Type B pancreatic cell (in vitro differentiated cells): ENCODE data around the gene ATAD3A. TPM values are rescaled to one million over a fixed set of nuclear protein-coding genes. Genes with fewer than 3 reads are reported as not detected.
A peak's percentile ranks its signal among the peaks of the same experiment; 100 is the strongest.
"Not testable (repeated sequence)": the region's sequence is repeated elsewhere in the genome, so short reads cannot be mapped to it uniquely, and the experiment has no call there.

Source experiments
- DNase-seq: peaks from one replicate; pipeline ENCODE4 v3.0.0; 2021; ENCODE audit warnings: mixed read lengths; ENCODE audit not compliant: unreplicated experiment; ENCODE audit errors: extremely low spot score
- H3K27ac Mint-ChIP-seq: 2 replicates; pipeline ENCODE4 v1.8.0; 2021; ENCODE audit warnings: mild to moderate bottlenecking, mixed read lengths
- H3K27me3 Mint-ChIP-seq: 2 replicates; pipeline ENCODE4 v1.8.0; 2021; ENCODE audit warnings: mixed read lengths
- H3K36me3 Mint-ChIP-seq: 2 replicates; pipeline ENCODE4 v1.8.0; 2021; ENCODE audit warnings: mixed read lengths
- H3K4me1 Mint-ChIP-seq: one replicate; pipeline ENCODE4 v1.8.0; 2021; ENCODE audit warnings: mixed read lengths; ENCODE audit not compliant: unreplicated experiment
- H3K4me3 Mint-ChIP-seq: 2 replicates; pipeline ENCODE4 v1.8.0; 2021; ENCODE audit warnings: mild to moderate bottlenecking, mixed read lengths
- H3K9me3 Mint-ChIP-seq: 2 replicates; pipeline ENCODE4 v1.8.0; 2021; ENCODE audit warnings: mixed read lengths
- CTCF ChIP-seq: fragments of 200-600 bp; sonication (generic); conservative IDR thresholded peaks from 2 replicates; pipeline ENCODE4 v1.5.0; 2021; ENCODE audit warnings: antibody characterized with exemption, mild to moderate bottlenecking
- total RNA-seq: library from RNA; stranded (reverse); gene quantifications from 2 replicates; pipeline ENCODE4 v1.2.1, GENCODE V29; 2021; ENCODE audit warnings: low replicate concordance

Gene ATAD3A
- total RNA-seq, 1 donor from 2014 or later = 39.8 TPM

GRCh38 chr1:1489861-1490260, 22.1 kb upstream of the ATAD3A start:
- Mint-ChIP-seq H3K36me3 (peaks cover 25% of the 10 kb centered on the region), H3K27me3 (no peaks in the 10 kb centered on the region), H3K27ac (no peak overlapping the region), H3K4me3 (no peak overlapping the region), H3K9me3 (no peaks in the 10 kb centered on the region), H3K4me1 (no peaks in the 10 kb centered on the region)
- no peak for DNase-seq
- TF ChIP-seq CTCF = no peak

GRCh38 chr1:1490633-1491230, 21.2 kb upstream of the ATAD3A start:
- Mint-ChIP-seq H3K4me3 (no peak overlapping the region), H3K4me1 (no peaks in the 10 kb centered on the region), H3K27ac (no peak overlapping the region), H3K36me3 (peaks cover 25% of the 10 kb centered on the region), H3K9me3 (no peaks in the 10 kb centered on the region), H3K27me3 (no peaks in the 10 kb centered on the region)
- TF ChIP-seq CTCF = no peak
- DNase-seq = no peak

GRCh38 chr1:1491601-1492000, 20.4 kb upstream of the ATAD3A start:
- no peak for DNase-seq
- H3K27me3 Mint-ChIP-seq = no peaks in the 10 kb centered on the region
- no peak overlapping the region for H3K27ac Mint-ChIP-seq
- no peaks in the 10 kb centered on the region for H3K4me1 Mint-ChIP-seq
- H3K4me3 Mint-ChIP-seq = no peak overlapping the region
- no peaks in the 10 kb centered on the region for H3K9me3 Mint-ChIP-seq
- peaks cover 25% of the 10 kb centered on the region for H3K36me3 Mint-ChIP-seq
- TF ChIP-seq CTCF = no peak

- DNase-seq, H3K27ac Mint-ChIP-seq, H3K27me3 Mint-ChIP-seq, H3K4me1 Mint-ChIP-seq, H3K9me3 Mint-ChIP-seq, H3K4me3 Mint-ChIP-seq: not testable (repeated sequence)
- H3K36me3 Mint-ChIP-seq = peaks cover 25% of the 10 kb centered on the region
Measured at GRCh38 chr1:1494311-1494710, 17.7 kb upstream of the ATAD3A start.

DNA sequence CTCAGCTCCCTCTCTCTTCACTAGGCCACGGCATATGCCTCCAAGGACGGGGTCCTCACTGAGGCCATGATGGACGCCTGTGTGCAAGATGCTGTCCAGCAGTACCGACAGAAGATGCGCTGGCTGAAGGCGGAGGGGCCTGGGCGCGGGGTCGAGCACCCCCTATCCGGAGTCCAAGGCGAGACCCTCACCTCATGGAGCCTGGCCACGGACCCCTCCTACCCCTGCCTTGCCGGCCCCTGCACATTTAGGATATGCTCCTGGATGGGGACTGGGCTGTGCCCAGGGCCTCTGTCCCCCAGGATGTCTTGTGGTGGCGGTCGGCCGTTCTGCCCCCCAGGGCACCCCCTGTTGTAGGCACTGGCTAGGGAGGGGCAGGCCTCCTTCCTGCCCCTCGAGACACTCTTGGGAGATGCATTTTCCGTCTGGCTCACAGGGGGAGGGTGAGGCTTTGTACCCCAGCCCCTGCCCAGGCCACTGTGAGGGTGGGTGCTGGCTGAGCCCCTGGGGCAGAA, 16.4 kb upstream of the ATAD3A start:
- H3K4me3 Mint-ChIP-seq, H3K27me3 Mint-ChIP-seq, DNase-seq, H3K9me3 Mint-ChIP-seq, H3K4me1 Mint-ChIP-seq, H3K27ac Mint-ChIP-seq: not testable (repeated sequence)
- H3K36me3 Mint-ChIP-seq = peaks cover 21% of the 10 kb centered on the region

DNA sequence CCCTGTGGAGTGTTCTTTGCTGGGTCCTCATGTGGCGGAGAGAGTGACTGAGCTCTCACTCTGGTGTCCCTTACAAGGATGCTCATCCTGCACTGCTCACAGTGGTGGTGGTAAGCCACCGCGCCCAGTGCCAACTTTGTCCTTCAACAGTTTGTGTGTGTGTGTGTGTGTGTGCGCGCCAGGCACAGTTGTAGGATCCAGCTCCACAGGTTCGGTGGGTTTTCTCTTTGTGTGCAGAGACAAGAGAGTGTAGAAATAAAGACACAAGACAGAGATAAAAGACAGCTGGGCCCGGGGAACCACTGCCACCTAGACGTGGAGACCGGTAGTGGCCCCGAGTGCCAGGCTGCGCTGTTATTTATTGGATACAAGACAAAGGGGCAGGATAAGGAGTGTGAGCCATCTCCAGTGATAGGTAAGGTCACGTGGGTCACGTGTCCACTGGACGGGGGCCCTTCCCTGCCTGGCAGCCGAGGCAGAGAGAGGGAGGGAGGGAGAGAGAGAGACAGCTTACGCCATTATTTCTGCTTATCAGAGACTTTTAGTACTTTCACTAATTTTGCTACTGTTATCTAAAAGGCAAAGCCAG, 7.1 kb upstream of the ATAD3A start:
- H3K27ac Mint-ChIP-seq = peak overlapping the region; percentile 93
- peak; percentile 81 for TF ChIP-seq CTCF
- peak overlapping the region; percentile 85 for H3K4me3 Mint-ChIP-seq
- not testable (repeated sequence) for H3K4me1 Mint-ChIP-seq, H3K9me3 Mint-ChIP-seq, H3K27me3 Mint-ChIP-seq, H3K36me3 Mint-ChIP-seq
- DNase-seq = peak; percentile 84
